ENCODE results near the gene HAAO.
"Not testable (repeated sequence)": the region's sequence is repeated elsewhere in the genome, so short reads cannot be mapped to it uniquely, and the experiment has no call there.

HAAO gene

DNA sequence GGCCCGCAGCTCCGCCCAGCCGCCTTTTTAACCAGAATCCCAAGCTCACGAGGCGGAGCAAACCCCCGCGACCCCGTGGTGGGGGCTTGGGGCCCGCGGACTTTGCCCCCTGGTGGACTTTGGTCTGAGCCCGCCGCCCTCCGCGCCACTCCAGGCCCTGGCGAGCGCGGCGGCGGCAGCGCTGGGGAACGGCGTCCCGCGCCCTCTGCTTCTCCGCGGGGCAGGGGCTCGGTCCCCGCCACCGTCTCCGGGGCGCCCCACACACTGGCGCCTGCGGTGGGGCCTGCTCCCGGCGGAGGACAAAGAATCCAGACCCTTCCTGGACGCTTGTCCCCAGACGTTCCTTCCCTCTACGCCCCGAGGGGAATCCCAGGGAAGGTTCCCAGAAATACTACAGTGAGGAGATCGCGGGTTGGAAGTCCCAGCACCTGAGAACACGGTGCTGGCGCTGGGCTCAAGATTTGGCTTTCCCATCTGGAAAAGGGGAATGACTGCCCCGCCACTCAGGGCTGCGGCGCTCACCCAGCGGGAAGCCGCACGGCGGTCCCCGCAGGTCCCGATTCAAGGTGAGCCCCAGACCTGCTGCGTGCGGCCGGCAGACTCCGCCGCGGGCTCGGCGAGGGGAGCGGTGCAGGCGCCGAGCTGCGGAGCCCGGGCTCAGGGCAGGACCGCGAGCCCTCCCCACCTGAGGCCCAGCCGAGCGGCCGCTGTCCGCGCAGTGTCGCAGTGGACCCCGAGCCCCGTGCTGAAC, at the start of gene HAAO:
Gene HAAO (minus strand): TSS at position 1 of the 751 bp plus-strand sequence. CDS start 47 bp downstream, outside the sequence.
- no peak for DNase-seq (ENCODE audit: low read depth)

DNA sequence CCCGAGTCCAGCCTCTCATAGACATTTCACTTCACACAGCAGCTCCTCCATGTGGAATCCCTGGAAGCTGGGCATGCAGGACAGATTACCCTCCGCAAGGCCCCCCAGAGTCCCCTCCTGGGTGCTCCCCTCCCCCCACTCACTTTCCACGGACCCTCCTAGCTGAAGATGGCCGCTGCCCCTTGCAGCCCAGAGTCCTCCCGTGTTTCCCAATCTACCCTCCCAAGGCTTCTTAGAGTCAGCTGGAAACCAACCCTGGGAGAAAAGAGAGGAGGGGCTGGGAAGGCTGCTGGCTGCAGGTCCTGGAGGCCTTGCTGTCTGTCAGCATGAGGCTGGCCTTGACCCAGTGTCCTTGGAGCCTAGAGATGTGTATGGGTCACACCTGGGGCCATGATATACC, 49.0 kb upstream of the HAAO start:
- no peak for DNase-seq (ENCODE audit: low read depth)

DNA sequence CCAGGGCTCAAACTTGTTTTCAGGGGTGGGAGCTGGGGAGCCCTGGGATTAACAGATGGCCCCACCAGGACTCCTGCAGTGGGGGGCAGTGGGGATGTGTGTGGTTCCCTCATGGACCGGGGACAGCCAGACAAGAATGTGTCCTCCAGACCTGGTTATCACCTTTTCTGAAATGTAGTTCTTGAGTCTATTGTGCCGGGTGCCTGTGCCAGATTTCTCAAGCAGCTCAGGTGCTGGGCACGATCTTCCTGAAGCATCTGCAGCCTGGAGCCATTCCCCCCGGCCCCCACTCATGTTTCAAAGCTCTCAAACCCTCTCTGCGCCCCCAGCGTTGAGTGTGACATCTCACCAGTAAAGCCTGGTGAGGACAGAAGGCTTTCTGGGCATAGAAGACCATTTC, 48.4 kb upstream of the HAAO start:
- DNase-seq (ENCODE audit: low read depth), result no peak

DNA sequence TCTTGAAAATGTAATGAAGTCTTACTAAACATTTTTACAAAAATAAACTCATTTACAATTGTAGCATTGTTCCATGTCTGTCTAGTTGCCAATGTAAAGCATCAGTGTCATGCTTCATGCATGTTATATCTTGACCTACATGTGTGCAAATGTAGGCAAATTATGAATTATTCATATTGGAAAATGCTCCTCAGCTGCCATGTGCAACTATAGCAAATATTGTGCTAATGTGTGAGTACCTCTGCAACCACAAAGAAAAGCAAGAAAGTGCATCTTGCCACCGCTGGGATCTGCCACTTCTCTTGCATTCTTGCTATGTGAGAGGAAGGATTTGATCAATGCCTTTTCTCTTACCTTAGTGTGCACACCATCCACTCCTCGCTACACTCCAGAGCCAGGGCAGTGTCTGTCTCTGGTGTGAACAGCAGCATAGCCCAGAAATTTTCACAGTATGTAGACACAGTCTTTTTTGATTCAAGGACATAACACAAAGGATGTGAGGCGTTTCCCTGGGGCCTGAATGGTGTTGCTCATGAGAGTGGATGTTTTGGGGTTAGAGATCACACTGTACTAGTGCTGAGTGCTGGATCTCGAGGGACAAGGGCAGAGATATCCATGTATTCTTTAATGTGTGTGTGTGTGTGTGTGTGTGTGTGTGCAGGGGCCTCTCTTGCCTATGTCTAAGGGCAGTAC, 47.6 kb upstream of the HAAO start:
- DNase-seq (ENCODE audit: low read depth), result no peak

DNA sequence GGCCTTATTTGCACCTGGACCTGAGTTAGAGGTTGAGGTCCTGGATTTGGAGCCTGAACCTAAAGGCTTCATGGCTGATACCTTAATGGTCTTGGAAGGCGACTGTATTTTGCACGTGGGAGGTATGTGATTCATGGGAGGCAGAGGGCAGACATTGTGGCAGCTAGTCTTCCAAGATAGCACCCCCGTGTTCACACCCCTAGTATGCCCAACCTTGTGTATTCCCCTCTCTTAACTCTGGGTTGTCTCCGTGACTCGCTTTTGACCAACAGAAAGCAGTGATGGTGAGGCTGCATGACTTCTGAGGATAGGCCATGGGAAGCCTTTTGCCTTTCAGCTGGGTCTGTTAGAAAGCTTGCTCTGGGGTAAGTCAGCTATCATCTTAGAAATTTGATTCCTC, 45.8 kb upstream of the HAAO start:
- DNase-seq (ENCODE audit: low read depth), result no peak

DNA sequence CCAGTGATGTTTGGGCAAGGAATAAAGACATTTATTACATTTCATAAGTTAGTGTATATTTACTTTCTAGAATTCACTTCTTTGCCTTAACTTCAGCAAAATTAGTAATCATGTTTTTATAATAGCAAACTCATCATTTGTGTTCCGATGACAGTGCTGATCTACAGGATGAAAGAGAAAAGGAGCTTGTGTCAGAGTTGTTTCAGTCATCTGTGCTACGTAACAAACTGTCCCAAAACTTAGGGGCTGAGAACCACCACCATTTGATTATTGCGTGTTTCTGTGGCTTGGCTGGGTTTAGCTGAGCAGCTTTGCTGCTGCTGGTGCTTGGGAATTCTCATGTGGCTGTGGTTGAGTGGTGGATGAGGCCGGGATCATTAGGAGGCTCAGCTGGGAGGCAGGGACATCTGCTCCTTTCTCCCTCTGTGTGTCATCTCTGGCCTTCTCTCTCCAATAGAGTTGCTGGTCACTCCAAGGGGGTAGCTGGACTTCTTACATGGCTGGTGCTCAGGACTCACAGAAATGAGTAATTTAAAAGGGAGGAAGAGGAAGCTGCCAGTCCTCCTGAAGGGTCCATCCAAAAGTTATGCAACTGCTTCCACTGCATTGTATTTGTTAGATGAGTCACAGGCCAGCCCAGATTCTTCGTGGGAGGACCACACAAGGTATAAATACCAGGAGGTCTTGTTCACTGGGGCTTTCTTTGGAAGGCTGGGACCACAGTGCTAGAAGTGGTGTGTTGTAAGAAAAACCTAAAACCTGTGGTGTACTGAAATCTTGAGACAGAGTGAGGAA, 43.4 kb upstream of the HAAO start:
- DNase-seq (ENCODE audit: low read depth), result no peak

DNA sequence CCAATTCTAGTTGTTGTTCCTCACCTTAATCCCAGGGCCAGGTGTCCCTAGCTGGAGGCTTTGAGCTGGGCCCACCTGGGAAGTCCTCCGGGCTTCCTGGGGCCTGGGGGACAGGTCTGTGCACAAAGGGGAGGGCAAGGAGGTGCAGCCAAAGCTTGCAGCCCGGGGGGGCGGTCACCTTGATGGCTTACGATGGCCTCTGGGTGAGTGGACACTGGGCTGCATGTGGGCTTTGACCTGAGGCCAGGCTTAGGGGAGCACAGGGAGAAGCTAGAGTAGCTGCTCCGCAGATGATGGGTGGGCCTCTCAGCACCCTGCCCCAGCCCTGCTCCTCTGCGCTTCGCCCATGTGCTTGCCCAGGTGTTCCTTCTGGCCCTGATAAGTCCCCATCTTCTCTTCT, 41.8 kb upstream of the HAAO start:
- DNase-seq (ENCODE audit: low read depth), result no peak

DNA sequence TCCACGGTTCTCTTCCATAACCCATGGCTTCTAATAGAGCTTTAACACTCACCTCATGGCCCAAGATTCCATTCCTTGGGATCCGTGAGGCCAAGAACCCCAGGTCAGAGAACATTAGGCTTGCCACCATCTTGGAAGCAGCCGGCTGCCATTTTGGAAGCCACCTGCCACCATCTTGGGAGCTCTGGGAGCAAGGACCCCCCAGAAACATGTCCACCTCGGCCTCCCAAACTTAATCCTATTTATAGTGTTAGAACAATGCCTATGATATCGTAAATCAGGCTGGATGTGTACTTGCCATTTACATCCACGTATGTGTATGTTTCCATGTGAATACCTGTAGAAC, 39.9 kb upstream of the HAAO start:
- no peak for DNase-seq (ENCODE audit: low read depth)

DNA sequence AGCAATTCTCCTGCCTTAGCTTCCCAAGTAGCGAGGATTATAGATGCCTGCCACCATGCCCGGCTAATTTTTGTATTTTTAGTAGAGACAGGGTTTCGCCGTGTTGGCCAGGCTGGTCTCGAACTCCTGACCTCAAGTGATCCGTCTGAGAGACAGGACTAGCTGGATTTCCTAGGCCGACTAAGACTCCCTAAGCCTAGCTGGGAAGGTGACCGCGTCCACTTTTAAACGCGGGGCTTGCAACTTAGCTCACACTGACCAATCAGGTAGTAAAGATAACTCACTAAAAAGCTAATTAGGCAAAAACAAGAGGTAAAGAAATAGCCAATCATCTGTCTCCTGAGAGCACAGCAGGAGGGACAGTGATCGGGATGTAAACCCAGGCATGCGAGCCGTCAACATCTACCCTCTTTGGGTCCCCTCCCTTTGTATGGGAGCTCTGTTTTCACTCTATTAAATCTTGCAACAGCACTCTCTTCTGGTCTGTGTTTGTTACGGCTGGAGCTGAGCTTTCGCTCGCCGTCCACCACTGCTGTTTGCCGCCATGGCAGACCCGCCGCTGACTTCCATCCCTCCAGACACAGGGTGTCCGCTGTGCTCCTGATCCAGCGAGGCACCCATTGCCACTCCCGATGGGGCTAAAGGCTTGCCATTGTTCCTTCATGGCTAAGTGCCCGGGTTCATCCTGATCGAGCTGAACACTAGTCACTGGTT, 39.3 kb upstream of the HAAO start:
- not testable (repeated sequence) for DNase-seq (ENCODE audit: low read depth)

DNA sequence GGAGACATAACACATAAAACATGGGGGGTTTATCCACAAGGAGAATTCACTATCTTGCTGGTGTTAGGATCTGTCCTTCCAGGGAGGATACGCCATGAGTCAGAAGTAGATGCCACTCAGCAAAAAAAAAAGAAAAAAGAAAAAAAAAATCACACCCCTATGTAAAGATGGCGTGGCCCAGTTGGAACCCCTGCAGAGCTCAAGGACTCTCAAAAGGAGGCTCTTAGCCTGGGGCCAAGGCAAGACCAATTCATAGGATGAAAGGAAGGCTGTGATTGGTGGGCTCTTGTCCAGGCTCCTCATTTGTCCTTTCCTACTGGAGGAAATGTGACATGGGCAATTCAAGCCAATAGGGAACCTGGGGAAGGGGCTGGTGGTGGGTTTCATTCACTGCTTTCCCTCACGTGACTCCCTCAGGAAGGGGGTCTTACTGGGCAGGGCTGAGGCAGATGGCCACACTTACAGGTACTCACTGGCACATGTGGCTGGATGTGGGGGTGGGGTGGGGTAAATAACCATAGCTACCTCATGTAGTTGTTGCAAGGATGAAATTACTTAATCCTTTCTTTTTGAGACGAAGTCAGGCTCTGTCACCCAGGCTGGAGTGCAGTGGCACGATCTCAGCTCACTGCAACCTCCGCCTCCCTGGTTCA, 38.7 kb upstream of the HAAO start:
- no peak for DNase-seq (ENCODE audit: low read depth)

DNA sequence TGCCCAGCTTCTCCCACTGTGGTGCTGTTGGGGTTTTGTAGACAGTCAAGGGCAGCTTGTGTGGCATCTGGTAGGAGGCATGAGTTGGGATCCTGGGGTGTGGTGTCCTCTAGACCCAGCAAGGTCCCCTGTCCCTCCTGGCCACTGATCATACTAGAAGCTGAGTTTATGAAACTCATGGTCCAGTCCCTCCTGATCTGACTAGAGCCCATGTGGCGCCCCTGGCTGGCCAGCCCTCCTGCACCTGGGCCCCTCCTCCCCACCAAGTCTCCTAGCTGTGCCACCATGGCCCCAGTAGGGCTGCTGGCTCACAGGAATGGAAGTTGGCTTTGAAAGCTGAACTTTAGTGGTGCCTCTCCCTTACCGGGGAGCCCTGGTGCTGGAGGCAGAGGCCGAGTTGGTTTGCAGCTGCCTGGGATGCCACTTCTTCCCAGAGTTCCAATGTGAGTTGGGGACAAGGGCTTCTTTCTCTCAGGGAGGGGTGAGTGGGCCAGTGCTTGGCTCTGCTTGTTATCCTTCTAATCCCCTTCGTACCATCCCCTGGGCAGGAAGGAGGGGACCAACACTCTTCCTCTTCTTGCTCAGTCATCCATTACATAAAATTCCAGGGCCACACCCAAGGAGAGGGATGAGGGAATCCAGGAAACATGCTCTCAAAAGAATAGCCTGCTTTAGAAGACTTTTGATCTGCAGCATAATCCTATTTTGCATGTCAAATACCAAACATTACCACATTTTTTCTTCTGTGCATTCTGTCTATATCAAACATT, 37.5 kb upstream of the HAAO start:
- DNase-seq (ENCODE audit: low read depth), result no peak

DNA sequence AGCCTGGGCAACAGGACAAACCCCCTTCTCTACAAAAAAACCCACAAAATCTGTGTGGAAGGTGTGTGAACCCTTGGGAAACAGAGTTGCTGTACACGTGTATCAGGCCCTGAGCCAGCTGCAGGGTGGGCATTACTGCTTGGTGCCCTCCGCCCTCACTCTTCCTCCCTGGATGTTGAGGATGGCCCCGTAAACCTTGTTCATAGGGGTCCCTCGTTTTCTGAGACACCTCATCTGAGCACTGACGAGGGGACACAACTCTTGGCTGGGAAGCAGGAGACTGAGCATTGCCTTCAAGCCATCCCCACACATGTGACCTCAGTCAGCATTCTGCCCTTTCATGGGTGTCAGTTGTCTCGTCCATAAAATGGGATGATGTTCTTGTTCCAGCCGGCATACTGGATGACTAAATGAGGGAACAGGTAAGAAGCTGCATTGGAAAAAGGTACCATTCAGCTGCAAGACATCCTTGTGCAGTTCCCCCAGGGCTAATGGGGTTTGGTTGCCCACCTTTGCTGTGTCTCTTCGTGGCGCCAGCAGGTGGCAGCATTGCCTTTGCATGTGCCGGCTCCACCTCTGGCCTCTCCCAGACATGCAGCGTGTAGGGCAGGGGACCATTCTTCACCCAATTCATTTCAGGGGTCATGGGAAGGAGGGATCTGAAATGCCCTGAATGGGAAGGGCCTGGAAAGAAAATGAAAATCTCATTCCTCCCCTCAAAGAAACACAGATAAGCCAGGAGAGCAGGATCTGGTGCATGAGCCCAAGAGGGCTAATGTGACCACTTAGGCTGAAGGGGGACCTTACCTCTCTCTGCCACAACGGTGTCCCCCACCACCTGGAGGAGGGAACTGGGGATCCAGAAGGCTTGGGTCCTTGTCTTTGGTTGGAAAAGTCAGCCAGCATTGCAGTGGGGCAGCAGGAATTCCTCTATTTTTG, 36.4 kb upstream of the HAAO start:
- DNase-seq (ENCODE audit: low read depth), result peak; percentile 43

DNA sequence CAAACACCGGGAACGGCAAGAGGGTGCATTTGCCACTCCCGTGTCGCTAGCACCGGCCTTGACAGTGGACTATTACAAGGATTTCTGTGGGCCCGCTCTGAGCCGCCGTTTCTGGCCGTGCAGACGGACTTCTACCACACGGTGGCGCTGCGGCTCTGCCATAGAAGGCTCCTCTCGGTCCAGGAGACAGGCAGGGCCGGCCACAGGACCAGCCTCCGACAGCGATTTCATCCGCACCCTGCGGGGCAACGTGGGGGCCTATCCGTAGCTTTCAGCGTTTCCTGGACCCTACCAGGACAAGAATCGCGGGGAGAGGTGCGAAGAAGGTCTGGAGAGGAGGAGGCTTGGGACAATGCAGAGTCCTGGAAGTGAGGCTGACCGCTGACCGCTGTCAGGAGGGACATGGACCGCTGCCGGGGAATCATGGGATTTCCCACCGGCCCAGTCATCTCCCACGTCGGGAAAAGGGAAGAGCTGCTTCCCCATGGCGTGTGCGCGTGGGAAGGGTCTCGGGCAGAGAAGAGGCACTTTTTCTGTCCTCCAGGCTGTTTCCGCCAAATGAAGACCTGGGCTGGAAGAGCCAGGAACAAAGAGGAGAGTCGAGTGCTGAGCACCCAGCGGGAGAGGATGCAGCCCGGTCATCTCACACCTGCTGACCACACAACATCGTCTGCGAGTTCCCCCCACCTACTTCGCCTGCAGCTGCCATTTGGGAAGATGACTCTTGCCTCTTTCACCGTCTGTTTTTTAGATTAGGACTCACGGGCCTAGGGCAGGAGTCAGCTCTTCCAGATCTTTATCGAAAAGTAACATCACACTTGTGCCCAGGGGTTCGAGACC, 35.5 kb upstream of the HAAO start:
- peak; percentile 69 for DNase-seq (ENCODE audit: low read depth)

DNA sequence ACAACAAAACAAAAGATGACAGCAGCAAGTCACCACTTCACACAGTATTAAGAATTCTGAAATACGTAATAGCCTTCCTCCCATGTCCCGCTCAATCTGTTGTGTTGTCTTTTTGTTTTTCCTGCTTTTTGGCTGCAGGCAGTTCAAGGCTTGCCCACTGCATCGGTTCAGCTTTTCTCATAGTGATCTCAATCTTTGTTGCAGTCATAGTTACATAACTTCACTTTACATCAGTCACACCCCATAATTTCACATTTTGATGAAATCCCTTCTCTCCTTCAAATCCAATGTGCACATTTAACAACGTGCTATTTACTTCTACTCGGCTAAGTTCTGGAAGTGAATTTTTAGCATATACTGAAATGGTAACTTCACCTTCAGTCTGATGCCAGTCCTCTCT, 33.8 kb upstream of the HAAO start:
- no peak for DNase-seq (ENCODE audit: low read depth)

DNA sequence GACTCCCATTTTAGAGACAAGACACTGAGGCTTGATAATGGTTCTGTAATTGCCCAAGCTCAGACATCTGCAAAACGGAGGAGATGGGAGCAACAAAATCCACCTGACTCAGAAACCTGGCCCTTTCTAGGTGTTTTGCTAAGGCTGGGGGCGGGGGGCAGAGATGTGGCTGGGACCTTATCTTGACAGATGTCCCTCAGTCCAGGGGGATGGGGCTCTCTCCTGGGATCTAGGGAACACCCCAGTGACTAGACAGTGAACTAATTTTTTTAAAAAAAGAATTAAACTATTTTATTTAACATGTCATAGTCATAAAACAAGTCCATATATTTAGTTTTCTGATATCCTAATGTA, 32.0 kb upstream of the HAAO start:
- no peak for DNase-seq (ENCODE audit: low read depth)

DNA sequence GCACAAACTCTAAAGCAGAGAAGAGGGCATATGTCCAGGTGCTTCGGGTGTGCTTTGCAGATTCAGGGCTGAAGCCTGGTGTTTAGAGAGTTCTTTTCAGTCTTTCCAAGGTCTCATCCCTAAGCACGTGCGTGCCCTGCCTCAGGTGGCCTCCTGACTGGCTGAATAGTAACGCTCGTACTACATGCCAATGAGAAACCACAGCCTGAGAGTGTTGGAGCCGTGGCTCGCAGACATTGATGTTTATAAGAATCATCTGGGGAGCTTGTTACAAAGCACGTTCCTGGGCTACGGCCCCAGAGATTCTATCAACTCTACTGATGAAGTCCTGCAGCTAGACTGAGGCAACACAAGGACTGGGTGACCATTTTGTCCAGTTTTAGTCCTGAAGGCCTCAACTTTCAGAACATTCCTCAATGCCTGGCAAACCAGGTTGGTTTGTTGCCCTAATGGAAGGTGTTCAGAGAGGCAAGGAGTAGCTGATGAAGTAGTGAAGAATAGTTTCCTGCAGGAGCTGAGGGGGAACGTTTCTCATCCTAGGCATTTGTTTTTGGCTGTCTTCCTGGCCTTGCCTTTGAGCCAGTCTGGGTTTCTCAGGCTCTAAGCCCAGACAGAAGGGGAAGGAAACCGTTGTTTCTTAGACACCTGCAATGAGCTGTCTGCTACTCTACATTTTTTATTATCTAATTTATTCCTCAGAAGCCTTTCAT, 31.5 kb upstream of the HAAO start:
- DNase-seq (ENCODE audit: low read depth), result no peak

DNA sequence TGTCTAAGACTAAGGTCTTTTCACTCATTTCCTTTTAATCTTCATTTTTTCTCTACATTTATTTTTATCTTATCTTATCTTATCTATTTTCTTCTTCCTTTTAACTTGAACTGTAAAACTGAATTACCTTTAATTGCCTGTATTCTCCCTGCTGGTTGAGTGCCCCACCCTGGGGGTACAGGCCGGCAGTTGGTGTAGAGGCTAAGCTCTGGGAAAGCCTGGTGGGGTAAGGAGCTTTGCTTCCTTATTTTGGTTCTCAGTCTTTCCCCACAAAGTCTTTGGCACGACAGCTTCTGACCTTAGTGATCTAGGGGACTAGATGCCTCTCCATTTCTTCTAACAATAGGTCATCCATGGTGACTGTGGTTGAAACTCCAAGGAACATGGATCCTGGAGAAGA, 26.8 kb upstream of the HAAO start:
- DNase-seq (ENCODE audit: low read depth), result no peak

DNA sequence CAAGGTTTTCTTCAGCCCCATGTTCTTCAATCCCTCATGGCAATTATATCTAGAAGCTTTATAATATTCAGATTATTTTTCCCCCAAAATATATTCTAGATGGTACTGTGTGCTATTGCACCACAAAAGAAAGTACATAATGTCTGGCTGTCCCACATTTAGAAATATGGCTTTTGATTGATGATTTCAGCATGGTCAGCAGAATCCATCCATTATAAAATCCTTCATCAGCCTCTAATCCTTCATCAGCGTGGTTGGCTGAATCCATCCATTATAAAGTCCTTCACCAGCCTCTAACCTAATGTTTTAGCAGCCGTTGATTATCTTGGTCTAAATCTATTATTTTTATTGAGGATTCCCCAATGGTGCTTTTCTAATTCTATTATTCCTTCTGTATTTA, 23.3 kb upstream of the HAAO start:
- DNase-seq (ENCODE audit: low read depth), result no peak

DNA sequence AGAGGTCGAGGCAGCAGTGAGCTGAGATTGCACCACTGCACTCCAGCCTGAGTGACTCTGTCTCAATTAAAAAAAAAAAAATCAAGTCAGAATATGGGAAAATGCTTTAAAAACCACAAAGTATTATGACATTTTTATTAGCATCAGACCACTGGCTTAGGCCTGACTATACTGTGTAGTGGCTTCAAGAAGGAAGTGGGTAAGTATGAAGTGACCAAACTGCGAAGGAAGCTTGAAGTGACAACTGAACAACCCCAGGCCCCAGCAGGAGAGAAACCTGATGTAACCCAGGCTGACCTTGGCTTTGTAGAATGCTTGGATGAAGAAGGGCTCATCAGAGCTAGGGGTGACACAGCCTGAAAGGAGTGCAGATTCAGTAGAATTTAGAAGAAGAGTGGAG, 21.4 kb upstream of the HAAO start:
- no peak for DNase-seq (ENCODE audit: low read depth)
